ENCODE results near the gene KIF12.
"Not testable (repeated sequence)": the region's sequence is repeated elsewhere in the genome, so short reads cannot be mapped to it uniquely, and the experiment has no call there.

DNA sequence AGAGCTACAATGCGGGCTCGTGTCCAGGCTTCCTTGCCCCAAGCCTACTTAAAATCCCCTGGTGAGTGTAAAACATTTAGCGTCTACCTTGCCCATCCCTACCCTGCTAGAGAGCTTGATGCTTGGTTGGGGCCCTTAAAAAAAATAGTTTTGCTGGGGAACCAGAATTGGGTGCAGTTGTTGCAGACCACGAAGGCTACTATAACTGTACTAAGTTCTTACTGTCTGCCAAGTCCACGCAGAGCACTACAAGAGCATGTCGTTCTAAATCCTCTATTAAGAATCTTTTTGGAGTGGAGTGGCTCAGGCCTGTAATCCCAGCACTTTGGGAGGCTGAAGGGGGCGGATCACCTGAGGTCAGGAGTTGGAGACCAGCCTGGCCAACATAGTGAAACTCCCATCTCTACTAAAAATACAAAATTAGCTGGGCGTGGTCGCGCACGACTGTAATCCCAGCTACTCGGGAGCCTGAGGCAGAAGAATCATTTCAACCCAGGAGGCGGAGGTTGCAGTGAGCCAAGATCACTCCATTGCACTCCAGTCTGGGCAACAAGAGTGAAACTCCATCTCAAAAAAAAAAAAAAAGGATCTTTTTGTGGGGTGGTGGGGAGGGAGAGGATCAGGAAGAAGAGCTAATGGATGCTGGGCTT, 16.2 kb downstream of the KIF12 start:
- TF ChIP-seq, protein P1, sequence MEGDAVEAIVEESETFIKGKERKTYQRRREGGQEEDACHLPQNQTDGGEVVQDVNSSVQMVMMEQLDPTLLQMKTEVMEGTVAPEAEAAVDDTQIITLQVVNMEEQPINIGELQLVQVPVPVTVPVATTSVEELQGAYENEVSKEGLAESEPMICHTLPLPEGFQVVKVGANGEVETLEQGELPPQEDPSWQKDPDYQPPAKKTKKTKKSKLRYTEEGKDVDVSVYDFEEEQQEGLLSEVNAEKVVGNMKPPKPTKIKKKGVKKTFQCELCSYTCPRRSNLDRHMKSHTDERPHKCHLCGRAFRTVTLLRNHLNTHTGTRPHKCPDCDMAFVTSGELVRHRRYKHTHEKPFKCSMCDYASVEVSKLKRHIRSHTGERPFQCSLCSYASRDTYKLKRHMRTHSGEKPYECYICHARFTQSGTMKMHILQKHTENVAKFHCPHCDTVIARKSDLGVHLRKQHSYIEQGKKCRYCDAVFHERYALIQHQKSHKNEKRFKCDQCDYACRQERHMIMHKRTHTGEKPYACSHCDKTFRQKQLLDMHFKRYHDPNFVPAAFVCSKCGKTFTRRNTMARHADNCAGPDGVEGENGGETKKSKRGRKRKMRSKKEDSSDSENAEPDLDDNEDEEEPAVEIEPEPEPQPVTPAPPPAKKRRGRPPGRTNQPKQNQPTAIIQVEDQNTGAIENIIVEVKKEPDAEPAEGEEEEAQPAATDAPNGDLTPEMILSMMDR (IDR thresholded peaks at IDR 0.05; ENCODE audit: control extremely low read depth in 1 of 3, insufficient read depth in 1 of 3, low read depth in 1 of 3, low read length in 3 of 3): not testable (repeated sequence)
- TF ChIP-seq CEBPB (IDR thresholded peaks at IDR 0.05; ENCODE audit: low read depth, low read length); TAF1 (IDR thresholded peaks at IDR 0.05; ENCODE audit: low read depth, low read length); ZNF274 (IDR thresholded peaks at IDR 0.05; ENCODE audit: borderline replicate concordance, extremely low read depth, low read length); POLR2AphosphoS5 (IDR thresholded peaks at IDR 0.05; ENCODE audit: low read depth, low read length); SP1 (IDR thresholded peaks at IDR 0.05; ENCODE audit: low read depth, low read length): not testable (repeated sequence)
- TF ChIP-seq, protein P2, sequence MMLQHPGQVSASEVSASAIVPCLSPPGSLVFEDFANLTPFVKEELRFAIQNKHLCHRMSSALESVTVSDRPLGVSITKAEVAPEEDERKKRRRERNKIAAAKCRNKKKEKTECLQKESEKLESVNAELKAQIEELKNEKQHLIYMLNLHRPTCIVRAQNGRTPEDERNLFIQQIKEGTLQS (IDR thresholded peaks at IDR 0.05; ENCODE audit: insufficient read depth, low read depth, low read length): not testable (repeated sequence)

All from H1 (cell line).